Activated CD8-positive, alpha-beta T cell treated with anti-CD3 and anti-CD28 coated beads for 36 hours (primary cell): Measurements from ENCODE around the gene PLEKHA3. TPM values are rescaled to one million over a fixed set of nuclear protein-coding genes. Genes with fewer than 3 reads are reported as not detected.

Experiments used
- ATAC-seq: fragments of 200-7000 bp; cut with Tn5 transposase; one replicate; pipeline ENCODE4 v1.10.0; 2021; ENCODE audit warnings: mild to moderate bottlenecking, moderate library complexity
- CTCF ChIA-PET: fragments of 350-600 bp; sonication (Branson Sonifier 250); formaldehyde crosslinking; loops from one replicate; lab custom pipeline; 2021; ENCODE audit warnings: antibody characterized with exemption; lab: Charles Lee
- POLR2A ChIA-PET: fragments of 350-600 bp; sonication (Branson Sonifier 250); formaldehyde crosslinking; loops from one replicate; lab custom pipeline; 2021; ENCODE audit warnings: antibody characterized with exemption; lab: Charles Lee
- DNase-seq: peaks from one replicate; pipeline ENCODE4 v3.0.0-alpha.2; 2020
- H3K27ac Mint-ChIP-seq: one replicate; pipeline ENCODE4 v1.8.0; 2021; ENCODE audit warnings: mild to moderate bottlenecking, mixed read lengths
- H3K27me3 Mint-ChIP-seq: one replicate; pipeline ENCODE4 v1.8.0; 2021; ENCODE audit warnings: mixed read lengths
- H3K36me3 Mint-ChIP-seq: one replicate; pipeline ENCODE4 v1.8.0; 2021; ENCODE audit warnings: low read depth, mixed read lengths
- H3K4me1 Mint-ChIP-seq: one replicate; pipeline ENCODE4 v1.8.0; 2021; ENCODE audit warnings: low read depth, mixed read lengths
- H3K4me3 Mint-ChIP-seq: one replicate; pipeline ENCODE4 v1.8.0; 2021; ENCODE audit warnings: mild to moderate bottlenecking, moderate library complexity, mixed read lengths
- H3K9me3 Mint-ChIP-seq: one replicate; pipeline ENCODE4 v1.8.0; 2021; ENCODE audit warnings: mixed read lengths
- CTCF ChIP-seq: fragments of 200-600 bp; IDR thresholded peaks from one replicate; pipeline ENCODE4 v1.8.0; 2022; ENCODE audit warnings: antibody characterized with exemption, mild to moderate bottlenecking
- intact Hi-C: fragments of 100-400 bp; cut with micrococcal nuclease; formaldehyde crosslinking; loops from one replicate; pipeline ENCODE4 v1.10.0; 2022
- total RNA-seq, 2 experiments: library from RNA; stranded (reverse); gene quantifications; one replicate each; pipeline ENCODE4 v1.2.3, GENCODE V29; 2021

The PLEKHA3 gene
- total RNA-seq, 2 experiments from 2014 or later = 21.0 to 22.2 TPM

GRCh38 chr2:178506949-178507348 is 26.7 kb downstream of the PLEKHA3 start:
- no peak for TF ChIP-seq CTCF
- Mint-ChIP-seq H3K27ac (no peak overlapping the region), H3K27me3 (no peaks in the 10 kb centered on the region), H3K36me3 (peaks cover 16% of the 10 kb centered on the region), H3K4me1 (peaks cover 15% of the 10 kb centered on the region), H3K4me3 (no peak overlapping the region), H3K9me3 (no peaks in the 10 kb centered on the region)
- DNase-seq = no peak
- ATAC-seq = no peak
- ChIA-PET CTCF (interaction anchor here (0.7 kb wide), 1 partner anchor 25 kb away, joined by 3 read pairs; no protein-coding TSS in a partner anchor), POLR2A (no interaction called here)
- intact Hi-C loops = no loop called here

GRCh38 chr2:178508646-178509045 is 28.4 kb downstream of the PLEKHA3 start:
- ChIA-PET POLR2A (interaction anchor here (0.7 kb wide), 1 partner anchor 1569 kb away, joined by 3 read pairs; no protein-coding TSS in a partner anchor), CTCF (interaction anchor here (1.0 kb wide), 2 partner anchors 14 to 19 kb away, joined by 3 to 5 read pairs; no protein-coding TSS in a partner anchor)
- no peaks in the 10 kb centered on the region for H3K9me3 Mint-ChIP-seq
- H3K4me3 Mint-ChIP-seq = no peak overlapping the region
- DNase-seq (no peak), ATAC-seq (no peak)
- intact Hi-C loops = no loop called here
- peaks cover 20% of the 10 kb centered on the region for H3K36me3 Mint-ChIP-seq
- no peak overlapping the region for H3K27ac Mint-ChIP-seq
- H3K4me1 Mint-ChIP-seq = peaks cover 21% of the 10 kb centered on the region
- TF ChIP-seq CTCF = no peak
- no peaks in the 10 kb centered on the region for H3K27me3 Mint-ChIP-seq

- CTCF ChIA-PET = no interaction called here
- Mint-ChIP-seq H3K27me3 (no peaks in the 10 kb centered on the region), H3K4me1 (peaks cover 36% of the 10 kb centered on the region), H3K4me3 (no peak overlapping the region), H3K36me3 (peaks cover 15% of the 10 kb centered on the region), H3K27ac (no peak overlapping the region), H3K9me3 (no peaks in the 10 kb centered on the region)
- ATAC-seq = no peak
- no peak for TF ChIP-seq CTCF
- POLR2A ChIA-PET = interaction anchor here (0.7 to 0.8 kb wide), 2 partner anchors 11 to 13 kb away, joined by 3 to 5 read pairs; no protein-coding TSS in a partner anchor
- DNase-seq = no peak
- intact Hi-C loops = no loop called here
These were observed 30.1 kb downstream of the PLEKHA3 start for GRCh38 chr2:178510384-178510783.

- ChIA-PET POLR2A (no interaction called here), CTCF (no interaction called here)
- H3K36me3 Mint-ChIP-seq = peaks cover 15% of the 10 kb centered on the region
- no peak overlapping the region for H3K27ac Mint-ChIP-seq
- no peaks in the 10 kb centered on the region for H3K27me3 Mint-ChIP-seq
- no peak overlapping the region for H3K4me3 Mint-ChIP-seq
- no peaks in the 10 kb centered on the region for H3K9me3 Mint-ChIP-seq
- H3K4me1 Mint-ChIP-seq = peaks cover 30% of the 10 kb centered on the region
- no peak for DNase-seq
- TF ChIP-seq CTCF = no peak
- intact Hi-C loops = no loop called here
- no peak for ATAC-seq
These were observed 32.2 kb downstream of the PLEKHA3 start for GRCh38 chr2:178512484-178512883.

GRCh38 chr2:178513876-178514275 is 33.6 kb downstream of the PLEKHA3 start:
- Mint-ChIP-seq H3K4me3 (no peak overlapping the region), H3K9me3 (no peaks in the 10 kb centered on the region), H3K27me3 (no peaks in the 10 kb centered on the region), H3K36me3 (peaks cover 14% of the 10 kb centered on the region), H3K27ac (no peak overlapping the region), H3K4me1 (peaks cover 21% of the 10 kb centered on the region)
- ATAC-seq = no peak
- intact Hi-C loops = no loop called here
- no peak for DNase-seq
- ChIA-PET POLR2A (interaction anchor here (1.0 kb wide), 1 partner anchor 9 kb away, joined by 4 read pairs; no protein-coding TSS in a partner anchor), CTCF (interaction anchor here (0.7 kb wide), 1 partner anchor 100 kb away, joined by 3 read pairs; no protein-coding TSS in a partner anchor)
- TF ChIP-seq CTCF = no peak
